ENCODE results near the gene TMEM117.

Gene TMEM117

DNA sequence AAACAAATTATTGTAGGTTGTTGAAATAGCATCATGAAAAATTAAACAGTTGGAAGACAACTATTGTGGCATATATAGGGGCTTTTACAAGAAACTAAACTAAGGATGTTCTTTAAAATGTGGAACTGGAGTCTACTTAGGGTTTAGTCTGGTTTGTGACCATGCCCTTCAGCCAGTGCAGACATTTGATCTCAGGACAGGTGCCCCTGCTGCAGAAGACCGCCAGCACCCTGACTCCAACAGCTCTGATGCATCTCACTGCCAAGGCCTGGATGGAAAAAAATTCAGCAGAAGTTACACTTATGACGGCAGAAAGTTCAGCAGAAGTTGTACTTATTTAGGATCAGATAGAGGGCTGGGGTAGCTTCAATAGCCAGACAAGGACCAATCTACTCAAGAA lies 51.5 kb downstream of the TMEM117 start:
- DNase-seq: no peak

DNA sequence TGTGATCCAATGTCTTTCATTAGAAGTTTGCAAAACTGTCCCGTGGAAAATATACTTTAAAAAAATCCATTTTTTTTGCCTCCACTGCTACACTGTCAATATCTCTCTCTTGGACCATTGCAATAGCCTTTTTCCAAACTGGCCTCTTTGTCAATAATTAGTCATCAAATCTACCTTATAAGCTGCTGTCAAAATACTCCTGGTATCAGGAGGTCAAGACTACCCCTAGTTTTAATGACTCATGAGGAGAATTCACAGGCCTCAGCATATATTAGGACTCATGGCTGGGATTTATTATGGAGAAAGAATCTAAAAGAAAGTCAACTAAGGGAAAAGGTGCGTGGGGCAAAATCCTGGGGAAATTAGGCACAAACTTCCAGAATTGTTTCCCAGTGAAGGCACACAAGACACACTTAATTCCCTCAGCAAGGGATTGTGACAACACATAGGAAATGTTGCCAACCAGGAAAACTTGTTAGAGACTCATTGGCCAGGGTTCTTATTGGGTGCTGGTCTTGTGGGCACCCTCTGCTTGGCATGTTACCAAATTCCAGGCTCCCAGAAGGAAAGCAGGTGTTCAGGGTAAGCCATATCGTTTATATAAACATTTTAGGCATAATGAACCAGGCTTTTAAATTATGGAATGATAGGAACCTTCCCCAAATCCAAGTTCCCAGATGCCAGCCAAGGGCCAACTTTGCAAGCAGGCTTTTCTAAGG lies 56.1 kb downstream of the TMEM117 start:
- no peak for DNase-seq

DNA sequence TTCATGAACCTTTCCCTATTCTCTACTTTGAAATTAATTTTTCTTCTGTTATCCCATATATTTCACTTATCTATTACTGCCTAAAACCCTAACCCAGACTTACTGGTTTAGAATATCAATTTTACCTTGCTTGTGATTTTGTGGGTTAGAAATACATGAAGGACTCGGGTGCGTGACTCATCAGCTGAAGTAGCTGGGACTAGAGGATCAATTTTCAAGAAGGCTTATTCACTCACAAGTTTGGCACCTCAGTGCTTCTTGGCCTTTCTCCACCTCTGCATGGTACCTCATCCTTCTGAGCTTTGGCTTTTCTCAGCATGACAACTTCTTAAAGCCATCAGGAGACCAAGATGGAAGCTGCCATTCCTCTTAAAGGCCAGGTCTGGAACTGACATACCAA lies 57.8 kb downstream of the TMEM117 start:
- no peak for DNase-seq

DNA sequence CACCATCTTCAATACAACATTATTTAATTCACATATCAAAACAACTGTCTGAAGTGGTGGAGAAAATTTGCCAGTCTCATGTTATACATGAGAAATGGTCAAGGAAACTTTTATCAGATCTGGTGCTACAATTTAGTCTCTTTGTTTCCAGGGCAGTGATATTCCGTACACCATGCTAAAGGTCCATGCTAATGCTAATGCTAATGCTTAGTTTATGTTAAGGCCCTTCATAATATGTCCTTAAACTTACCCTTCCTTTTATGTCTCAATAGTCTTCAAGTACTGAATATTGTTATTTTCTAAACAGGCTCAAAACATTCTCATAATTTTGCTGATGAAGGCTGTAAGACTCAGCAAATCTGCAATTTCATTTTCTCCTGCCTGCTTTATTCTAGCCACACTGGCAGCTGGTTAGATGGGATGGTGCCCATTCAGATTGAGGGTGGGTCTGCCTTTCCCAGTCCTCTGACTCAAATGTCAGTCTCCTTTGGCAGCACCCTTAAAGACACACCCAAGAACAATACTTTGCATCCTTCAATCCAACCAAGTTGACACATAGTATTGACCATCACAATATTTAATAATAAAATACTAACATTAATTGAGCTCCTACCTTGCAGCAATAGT lies 59.8 kb downstream of the TMEM117 start:
- no peak for DNase-seq

DNA sequence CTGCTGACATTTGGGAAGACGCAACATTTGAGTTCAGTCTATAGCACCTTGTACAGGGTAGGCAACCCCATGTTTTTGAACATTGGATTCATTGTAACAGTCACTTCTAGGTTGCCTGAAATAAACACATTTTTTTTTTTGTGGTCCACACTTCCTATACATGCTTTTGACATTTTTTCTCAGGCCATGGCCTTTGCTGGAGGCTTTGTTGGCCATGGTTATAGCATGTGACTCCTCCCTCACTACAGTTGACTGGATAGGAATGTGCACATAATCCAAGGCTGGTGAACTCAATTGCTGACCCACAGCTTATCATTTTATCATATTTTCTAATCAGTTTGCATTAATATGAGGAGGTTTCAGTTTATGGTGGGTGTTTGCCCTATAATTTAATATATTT lies 60.6 kb downstream of the TMEM117 start:
- DNase-seq: no peak

DNA sequence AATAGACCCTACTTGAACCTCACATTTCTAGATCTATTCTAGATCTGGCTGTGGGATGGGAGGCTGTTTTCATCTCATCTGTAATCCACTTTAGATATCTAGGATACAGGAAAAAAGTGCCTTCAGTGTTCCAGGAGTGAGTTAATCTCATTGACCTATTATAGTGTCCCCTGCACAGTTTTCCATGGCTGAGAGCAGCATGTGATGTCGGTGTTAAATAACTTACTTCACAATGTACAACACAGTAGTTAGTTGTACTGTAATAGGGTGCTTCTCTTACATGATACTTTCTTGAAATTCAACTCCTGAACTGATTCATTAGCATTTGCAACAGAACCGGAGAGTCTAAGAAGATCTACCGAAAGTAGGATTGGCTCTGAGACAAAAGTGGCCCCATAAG lies 62.6 kb downstream of the TMEM117 start:
- DNase-seq: no peak

DNA sequence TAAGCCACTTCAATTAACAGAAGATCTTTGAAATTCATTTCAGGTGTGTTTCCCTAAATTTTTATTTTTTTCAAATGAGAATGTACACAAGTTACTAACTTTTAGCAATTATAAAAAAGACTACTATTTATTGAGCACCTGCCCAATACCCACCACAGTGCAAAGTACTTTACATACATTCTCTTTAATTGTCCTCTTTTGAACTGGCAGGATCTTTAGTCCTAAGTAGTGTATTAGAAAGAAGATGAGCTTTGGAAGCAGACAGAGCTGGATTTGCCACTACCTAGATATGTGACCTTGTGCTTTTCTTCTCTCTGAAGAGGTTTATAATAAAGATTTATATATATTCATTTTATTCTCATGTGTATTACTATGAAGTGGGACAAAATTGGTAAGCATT lies 63.7 kb downstream of the TMEM117 start:
- no peak for DNase-seq

DNA sequence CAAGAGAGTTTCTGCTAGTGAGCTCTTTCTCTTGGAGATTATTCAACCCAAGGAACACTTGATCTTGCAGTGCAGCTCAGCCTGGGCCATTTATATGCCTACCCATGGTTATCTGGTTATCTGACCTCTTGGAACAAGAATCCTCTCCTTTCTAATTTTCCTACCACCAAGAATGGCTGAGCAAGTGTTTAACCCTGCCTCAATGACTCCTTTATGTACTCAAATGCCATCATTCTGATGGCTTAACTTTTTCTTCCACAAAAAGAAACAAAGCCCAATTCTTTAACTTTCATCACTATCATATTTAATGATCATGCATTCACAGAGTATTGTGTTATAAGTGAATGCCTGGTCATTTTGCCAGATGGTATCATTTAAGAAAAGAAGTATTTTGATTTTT lies 67.8 kb downstream of the TMEM117 start:
- no peak for DNase-seq

DNA sequence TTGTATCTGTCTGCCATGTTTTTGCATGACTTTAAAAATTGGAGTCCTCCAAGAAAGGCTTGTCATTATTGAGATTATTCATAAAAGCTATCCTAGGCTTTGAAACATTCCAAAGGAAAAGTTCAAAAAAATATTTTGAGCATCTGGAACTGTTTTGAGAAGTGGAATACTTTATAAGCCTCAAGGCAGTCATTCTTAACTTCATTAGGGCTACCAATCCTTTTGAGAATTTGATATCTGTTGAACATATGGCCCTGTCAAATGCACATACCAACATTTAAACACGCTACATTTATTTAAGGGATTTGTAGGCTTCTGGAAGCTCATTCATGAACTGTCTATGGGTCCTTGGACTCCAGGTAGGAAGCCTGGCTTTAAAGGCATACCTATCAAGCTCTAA lies 77.0 kb downstream of the TMEM117 start:
- DNase-seq: no peak

DNA sequence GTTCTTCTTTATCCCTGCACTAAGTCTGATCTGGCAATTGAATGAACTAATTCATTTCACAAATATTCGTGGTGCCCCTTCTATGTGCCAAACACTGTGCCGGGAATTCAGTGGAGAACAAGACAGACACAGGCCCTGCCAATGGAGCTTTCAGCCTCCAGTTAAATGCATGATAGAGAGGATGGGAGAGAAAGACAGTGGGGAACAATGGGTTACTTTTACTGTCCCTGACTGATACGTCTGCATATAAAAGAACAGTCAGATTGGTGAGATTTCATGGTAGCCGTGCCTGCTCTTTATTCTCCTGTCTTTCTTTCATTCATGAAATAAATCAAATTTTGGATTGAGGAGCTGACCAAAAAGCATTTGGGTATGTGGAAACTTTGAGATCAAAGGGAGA lies 78.5 kb downstream of the TMEM117 start:
- DNase-seq: no peak

DNA sequence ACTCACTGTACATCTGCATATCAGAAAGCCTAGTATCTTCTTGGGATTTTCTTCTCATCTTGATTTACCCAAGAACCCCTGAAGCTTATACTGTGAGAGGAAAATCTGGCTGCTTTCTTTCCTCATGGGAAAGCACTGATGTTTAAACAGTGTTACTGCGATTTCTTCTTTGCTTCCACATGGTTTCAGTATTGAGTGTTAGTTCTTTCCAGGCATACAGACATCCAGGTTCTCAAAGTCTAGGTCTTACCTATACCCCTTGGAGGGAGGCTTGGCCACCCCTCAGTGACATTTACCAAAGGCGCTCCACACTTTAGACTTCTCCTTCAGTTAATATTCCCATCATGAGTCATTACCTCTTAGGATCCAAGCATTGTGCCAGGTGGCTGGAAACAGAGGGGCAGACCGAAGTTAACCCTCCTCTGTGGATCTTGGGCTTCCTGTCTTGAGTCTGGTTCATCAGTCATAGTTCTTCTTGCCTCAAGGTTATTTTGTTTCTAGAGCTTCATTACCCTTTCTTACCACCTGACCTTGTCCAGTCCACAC lies 79.1 kb downstream of the TMEM117 start:
- no peak for DNase-seq

DNA sequence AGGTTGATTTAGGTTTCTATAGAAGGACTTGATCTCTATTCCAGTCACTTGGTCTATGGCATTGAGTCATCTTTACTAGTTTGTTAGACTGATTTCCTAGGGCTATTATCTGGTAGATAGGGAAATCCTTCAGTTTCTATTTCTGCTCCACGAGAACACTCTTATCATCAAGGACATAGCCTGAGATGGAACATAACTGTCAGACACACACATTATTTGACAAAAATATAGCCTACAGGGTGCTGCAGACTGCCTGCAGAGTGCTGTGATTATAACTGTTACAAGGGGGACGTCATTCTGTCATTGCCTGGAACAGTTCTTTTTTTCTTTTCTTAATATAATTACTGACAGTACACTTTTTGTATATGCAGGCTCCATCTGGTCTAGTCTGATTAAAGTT lies 82.0 kb downstream of the TMEM117 start:
- no peak for DNase-seq

DNA sequence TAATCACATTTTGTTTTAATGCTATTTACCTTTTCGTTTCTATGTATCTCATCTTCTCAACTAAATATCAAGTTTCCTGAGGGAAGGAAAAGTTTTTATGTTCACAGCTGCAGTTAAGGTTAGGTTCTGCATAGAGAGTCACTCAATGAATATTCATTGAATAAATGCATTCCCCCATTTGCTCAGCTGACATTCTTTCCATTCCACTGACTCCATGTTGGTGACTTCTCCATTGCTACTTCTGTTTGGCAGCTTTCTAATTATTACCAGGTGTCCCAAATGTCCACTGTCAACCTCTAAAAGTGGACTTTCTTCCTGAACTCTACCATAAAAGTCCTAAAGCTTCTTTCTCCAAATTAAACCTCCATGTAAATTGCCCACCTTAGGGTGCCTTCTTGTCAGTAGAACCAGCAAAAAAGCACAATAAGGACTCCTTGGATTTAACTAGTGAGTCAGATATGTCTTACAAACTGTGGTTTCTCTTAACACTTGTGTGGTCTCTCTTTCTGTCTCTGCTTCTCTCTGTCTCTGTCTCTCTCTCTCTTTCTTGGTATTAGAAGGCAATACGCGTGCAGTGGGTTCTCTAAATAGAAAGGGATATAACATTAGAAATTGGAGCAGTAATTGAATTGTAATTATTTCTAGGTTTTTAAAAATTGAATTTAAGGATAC lies 85.9 kb downstream of the TMEM117 start:
- DNase-seq: no peak

DNA sequence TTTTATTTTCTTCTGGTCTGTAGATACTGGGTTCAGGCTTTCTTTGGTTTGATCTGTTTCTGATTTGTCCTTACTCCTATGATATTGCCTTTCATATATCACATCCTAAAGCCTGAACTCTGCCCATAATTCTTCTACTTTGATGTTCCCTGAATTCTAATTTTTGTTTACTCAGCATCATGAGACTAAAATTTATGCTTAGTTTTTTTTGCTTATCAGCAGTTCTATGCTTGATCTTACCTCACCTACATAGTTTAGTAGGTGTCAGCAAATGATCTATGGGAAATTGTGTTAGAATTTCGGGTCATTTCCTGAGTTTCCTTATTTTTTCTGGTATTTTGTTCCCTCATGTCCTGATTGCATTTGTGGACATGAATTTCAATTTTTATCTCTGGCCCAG lies 94.2 kb downstream of the TMEM117 start:
- DNase-seq: no peak

DNA sequence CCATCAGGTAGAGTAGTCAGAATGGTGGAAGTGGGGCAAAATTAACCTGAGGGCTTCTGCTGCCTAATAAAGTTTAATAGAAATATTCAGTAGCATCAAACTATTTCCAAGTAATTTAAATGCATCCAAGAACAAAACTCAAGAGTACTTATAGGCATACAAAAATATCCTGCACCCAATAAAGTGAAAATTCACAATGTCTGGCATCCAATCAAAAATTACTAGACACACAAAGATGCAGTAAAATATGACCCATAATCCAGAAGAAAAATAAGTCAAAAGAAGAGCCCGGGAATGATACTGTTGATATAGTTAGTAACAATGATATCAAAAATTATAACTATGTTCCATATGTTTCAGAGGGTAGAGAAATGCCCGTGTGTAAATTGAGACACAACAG lies 95.3 kb downstream of the TMEM117 start:
- DNase-seq: no peak

DNA sequence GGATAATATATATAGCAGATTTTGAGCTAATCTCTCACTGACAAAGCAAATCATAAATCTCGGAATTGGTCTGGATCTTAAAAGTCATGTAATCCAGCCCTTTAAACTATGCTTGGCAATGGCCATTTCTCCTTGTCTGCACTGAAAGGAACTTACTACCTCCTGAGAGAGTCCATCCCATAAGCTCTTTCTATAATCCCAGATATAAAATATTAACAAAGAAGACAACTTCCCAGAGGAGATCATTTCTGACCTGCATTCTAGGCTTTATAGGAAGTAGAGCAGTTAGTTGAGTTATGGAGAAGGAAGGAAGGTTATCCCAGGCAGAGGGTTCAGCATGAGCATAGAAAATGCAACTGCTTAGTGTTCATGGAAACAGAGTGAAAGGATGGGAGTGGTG lies 99.7 kb downstream of the TMEM117 start:
- DNase-seq: no peak

DNA sequence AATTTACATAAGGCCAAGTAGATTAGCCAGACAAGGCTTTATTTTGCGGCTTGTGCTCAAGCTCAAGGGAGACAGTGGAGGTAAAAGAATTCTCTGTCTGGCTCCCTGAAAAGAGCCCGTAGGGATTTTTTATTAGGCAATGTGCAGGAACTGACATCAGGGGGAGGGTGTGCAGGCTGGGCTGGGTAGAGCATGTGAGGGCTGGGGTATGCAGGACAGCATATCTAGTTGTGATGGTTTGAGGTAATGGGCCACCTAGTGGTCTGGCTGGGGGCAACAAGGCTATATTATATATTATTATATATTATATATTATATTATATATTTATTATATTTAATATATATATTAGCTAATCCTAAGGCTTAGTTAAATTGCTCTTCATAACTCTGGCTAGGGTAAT lies 102.1 kb downstream of the TMEM117 start:
- DNase-seq: no peak

DNA sequence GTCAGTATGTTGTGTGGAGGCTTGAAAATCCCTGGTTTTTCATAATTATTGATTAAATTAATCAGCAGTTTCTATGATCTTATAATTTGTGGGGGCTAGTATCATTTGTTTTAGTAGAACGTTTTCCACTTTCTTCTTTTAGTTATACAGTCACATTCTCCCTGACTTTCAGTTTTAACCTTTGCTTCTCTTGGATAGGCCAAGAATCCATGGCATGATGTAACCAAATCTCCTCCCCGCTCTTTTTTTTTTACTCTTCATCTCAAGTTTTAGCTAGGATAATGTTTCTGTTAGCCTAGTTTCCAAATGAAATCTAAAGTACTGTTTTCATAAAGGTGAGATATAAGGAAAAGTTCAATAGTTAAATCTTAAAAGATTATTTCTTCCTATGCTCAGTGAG lies 106.5 kb downstream of the TMEM117 start:
- DNase-seq: no peak

DNA sequence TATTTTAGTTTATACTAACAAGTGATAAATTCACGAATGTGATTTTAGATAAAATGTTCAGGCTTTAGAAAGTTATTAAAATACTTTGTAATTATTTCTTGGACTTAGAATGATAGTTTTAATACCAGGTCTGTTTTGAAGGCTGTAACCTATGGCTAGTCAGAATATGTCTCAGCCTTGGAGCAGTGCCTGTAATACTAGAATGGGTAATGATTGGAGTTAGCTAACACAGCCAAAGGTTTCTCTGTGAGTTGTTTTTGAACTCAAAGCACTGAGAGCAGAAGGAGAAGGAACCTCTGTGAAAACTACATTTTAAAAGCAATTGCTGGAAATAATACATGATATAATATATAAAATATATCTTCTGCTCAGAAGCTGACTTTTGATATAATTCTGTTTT lies 110.1 kb downstream of the TMEM117 start:
- no peak for DNase-seq

DNA sequence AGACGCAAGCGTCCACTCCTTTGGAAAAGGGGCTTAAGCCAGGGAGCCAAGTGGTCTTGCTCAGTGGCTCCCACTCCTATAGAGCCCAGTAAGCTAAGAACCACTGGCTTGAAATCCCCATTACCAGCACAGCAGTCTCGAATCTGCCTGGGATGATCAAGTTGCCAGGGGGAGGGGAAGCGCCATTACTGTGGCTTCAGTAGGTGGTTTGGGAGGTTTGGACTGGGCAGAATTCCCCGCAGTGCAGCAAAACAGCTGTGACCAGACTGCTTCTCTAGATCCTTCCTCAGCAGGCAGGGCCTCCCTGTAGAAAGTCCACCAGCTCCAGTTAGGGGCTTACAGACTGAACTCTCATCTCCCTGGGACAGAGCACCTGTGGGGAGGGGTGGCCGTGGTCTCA lies 115.4 kb downstream of the TMEM117 start:
- DNase-seq: no peak

DNA sequence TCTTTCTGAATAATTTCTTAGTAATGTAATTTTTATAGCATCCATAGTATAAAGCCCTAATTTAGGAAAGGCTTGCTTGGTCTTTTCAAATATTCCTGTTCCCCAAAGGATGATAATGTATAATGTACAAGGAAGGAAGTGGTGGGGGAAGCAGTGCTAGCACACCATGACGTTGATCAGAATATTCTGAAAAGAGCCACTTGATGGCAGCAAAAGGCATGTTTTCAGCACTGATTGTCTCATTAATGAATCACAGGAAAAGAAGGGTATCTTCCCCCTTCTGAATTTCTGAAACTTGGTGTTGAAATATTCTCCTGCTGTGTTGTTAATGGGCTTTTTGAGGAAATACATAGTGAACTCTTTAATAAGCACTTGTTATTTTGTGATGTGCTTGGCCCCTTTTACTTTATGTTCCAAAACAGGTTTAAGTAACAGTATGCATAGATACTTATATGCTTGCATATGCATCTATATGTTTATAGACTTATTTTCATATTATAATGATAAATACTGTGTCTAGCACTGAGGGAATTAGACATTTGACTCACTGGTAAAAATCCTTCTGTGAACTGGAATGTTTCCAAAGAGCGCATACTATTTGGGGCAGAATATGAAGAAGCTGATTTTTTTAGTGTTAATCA lies 122.0 kb downstream of the TMEM117 start:
- DNase-seq: peak; percentile 77 to 90

DNA sequence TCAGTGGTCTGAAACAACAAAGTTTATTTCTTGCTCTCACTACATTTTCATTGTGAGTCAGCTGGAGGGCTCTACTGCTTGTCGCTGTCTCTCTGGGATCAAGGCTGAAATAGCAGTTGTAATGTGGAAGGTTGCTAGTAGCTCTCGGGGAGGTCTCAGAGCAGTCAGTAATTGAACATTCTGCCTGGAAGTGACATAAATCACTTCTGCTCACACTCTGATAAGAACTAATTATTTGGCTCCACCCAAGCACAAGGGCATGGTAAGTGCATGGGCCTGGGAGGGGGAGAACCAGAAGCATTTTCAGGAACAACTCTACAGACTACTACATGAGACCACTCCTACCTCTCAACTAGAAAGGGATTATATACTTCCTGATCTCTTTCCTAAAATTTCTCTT lies 128.2 kb downstream of the TMEM117 start:
- no peak for DNase-seq

DNA sequence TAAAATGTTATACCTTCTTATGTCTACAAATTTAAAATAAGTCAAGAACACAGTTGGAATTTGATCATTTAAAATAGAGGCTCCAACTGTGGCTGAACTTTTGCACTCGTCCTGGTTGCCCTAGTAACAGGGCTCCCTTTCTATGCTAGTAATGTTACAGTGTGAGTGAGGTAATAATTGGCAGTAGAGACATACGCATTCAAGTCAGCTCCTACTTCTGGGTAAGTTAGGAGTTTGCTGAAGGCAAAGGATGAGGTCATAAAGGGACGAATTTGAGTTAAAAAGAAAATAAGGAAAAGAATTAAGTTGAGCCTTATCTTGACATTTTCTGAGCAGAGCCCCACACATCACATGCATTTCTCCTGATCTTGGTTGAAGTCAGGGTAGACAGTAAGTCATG lies 129.1 kb downstream of the TMEM117 start:
- no peak for DNase-seq

DNA sequence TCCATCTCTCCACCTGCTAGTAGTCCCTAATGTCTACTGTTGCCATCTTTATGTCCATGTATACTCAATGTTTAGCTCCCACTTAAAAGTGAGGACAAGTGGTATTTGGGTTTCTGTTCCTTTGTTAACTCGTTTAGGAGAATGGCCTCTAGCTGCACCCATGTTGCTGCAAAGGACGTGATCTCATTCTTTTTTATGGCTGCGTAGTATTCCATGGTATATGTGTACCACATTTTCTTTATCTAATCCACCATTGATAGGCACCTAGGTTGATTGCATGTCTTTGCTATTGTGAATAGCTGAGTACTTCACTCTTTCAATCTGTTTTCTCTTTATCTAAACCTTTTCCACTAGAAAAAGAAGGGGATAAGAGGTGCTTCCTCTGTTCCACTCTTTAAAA lies 130.0 kb downstream of the TMEM117 start:
- DNase-seq: no peak
